ENCODE measurements around the gene PNPLA8.
A peak's percentile ranks its signal among the peaks of the same experiment; 100 is the strongest.
"Not testable (repeated sequence)": the region's sequence is repeated elsewhere in the genome, so short reads cannot be mapped to it uniquely, and the experiment has no call there.

Gene PNPLA8

DNA sequence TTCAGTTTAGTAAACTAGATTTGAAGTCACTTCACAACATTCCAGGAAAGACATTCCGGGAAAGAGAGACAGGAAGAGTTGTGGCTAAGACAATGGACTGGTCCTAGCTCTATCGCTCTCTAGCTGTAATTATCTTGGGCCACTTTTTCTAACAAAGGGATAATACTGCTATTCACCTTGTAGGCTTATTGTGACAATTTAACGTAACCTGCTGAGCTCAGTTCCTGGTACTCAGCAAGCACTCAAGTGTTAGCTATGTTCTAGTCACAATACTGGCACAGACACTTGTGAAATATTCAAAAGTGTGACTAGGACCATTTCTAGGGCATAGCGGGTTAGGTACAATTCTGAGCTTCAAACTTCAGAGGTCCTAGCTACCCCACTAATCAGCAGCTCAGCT is 57.7 kb downstream of the PNPLA8 start:
- no peak for DNase-seq (ENCODE audit: low read depth in 2 of 2)

DNA sequence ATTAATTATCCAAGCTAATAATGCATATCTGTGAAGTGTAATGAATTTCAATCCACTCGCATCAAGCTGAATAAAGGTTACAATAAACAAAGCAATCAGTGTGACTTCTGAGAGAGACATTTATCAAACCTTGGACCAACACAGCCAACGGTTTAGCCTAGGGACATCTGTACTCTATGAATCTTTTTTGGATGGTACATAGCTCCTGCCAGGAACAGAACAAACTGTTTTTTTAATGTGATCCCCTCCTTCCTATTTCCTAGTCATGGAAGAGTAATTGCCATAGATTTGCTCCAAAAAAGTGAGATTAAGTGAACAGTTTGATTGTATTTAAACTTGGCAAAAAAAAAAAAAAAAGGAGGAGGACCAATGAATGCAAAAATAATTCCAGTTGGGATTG is 58.5 kb downstream of the PNPLA8 start:
- DNase-seq (ENCODE audit: low read depth in 2 of 2): no peak

DNA sequence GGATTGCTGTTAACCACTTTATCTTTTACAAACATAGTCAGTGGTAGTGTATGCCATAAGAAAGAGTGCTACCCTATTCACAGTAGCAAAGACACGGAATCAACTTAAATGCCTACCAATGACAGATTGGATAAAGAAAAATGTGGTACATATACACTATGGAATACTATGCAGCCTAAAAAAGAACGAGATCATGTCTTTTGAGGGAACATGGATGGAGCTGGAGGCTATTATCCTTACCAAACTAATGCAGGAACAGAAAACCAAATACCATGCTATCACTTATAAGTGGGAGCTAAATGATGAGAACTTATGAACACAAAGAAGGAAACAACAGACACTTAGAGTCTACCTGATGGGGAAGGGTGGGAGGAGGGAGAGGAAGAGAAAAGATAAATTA is 59.6 kb downstream of the PNPLA8 start:
- not testable (repeated sequence) for DNase-seq (ENCODE audit: low read depth in 2 of 2)

DNA sequence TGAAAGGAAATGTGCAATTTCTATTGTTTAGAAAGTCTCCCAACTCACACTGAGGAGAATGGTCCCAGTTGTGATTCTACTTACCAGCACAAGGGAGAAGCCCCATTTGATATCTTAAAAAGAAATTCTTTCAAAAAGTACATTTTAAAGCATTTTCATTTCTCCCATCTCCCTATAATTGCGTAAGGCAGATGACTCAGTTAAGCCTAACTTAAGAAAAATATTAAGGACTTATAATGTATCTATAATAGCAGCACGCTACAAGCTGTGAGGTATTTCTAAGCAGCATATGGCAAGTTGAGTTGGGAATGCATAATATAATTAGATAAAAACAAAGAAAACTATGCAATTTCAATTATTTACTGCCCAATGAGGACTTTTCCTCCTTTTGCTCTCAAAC is 61.2 kb downstream of the PNPLA8 start:
- DNase-seq (ENCODE audit: low read depth in 2 of 2): no peak

DNA sequence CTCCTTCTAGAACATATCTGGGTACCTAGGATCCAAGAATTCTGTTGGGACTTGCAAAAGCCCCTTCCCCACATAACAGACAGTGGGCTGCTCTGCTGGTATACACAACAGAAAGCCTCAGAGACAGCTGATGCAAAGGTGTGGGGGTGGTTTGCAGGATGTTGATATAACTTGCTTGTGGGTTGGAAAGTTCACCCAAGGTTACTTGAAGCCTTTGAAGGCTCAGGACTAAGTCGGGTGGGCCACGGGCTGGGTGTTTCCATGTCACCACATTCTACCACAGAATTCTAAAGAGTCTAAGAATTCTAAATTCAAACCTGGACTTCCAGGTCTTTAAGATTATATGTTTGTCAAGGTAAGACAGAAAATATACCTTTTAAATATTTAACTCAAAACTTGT is 62.3 kb downstream of the PNPLA8 start:
- DNase-seq (ENCODE audit: low read depth in 2 of 2): no peak

DNA sequence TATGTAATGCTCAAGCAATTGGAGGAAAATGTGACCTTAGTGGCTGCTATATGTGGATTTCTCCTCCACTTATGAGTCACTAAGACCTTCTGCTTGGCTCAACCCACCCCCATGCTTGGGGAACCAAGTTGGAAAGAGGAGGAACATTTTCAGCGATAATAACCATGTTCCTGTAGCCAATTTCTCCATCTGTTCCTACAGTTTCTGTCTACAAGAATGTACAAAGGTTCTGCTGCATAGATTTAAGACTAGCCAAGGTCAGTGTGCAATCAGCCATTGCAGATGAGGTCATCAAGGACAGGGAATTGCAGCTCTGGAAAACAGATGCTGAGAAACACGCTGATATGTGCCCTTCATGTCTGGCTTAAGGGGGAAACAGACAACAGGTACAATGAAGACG is 64.1 kb downstream of the PNPLA8 start:
- peak in 1 of 2 experiments; percentile 13 for DNase-seq (ENCODE audit: low read depth in 2 of 2)

DNA sequence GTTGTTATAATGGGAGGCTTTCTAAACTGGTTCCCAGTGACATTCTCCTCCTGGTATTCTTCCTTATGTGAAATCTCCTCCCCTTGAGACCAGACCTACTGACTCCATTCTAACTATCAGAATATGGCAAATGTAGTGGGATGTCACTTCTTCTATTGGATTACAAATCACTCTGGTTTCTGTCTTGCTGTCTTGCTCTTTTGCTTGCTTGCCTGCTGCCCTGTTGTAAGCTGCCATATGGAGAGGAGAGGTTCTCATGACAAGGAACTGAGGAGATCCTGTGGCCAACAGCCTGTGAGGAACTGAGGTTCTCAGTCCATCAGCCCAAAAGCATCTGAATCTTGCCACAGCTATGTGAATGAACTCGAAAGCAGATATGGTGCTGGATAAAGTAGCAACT is 65.0 kb downstream of the PNPLA8 start:
- DNase-seq (ENCODE audit: low read depth in 2 of 2): no peak

DNA sequence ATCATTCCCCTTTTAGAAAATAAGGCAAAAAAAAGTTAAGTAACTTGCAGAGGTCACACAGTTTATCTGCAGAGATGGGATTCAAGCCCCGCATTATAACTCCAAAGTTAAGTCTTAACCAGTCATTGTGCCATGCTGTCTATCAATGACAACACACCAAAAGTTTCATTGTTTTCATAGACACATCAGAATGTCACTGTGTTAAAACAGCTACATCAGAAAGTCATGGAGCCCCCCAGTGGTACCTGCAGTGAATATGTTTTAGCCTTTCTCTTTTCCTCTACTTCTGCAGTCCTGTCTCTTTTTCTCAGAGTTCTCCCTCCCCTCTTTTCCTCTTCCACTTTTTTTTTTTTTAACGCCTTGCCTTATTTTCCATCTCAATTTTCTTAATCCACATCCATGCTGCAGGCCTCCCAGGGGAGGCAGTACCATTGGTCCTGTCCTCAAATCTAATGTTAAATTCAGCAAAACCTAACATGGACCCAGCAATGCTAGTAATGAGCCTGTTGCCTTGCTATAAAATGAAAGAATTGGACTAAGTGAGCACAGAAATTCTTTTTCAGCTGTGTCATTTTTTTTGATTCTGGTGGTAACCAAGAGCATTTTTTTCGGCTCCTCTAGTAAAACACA is 65.9 kb downstream of the PNPLA8 start:
- no peak for DNase-seq (ENCODE audit: low read depth in 2 of 2)

DNA sequence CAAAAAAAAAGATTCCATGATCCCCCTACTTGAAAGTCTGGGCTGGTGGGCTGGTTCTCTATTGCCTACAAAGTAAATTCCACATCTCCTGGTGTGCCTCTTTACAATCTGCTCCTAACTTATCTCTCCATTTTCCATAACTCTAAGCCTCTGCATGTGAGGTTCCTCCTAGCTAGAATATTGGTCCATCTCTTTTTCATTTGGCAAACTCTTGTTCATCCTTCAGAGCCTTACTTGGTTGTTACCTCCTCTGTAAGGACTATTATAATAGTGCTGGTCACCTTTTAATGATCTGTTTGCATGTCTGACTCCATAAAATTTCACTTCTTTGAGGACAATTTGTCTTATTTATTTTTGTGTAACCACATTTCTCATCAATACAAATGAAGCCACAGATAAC is 68.1 kb downstream of the PNPLA8 start:
- DNase-seq (ENCODE audit: low read depth in 2 of 2): no peak

DNA sequence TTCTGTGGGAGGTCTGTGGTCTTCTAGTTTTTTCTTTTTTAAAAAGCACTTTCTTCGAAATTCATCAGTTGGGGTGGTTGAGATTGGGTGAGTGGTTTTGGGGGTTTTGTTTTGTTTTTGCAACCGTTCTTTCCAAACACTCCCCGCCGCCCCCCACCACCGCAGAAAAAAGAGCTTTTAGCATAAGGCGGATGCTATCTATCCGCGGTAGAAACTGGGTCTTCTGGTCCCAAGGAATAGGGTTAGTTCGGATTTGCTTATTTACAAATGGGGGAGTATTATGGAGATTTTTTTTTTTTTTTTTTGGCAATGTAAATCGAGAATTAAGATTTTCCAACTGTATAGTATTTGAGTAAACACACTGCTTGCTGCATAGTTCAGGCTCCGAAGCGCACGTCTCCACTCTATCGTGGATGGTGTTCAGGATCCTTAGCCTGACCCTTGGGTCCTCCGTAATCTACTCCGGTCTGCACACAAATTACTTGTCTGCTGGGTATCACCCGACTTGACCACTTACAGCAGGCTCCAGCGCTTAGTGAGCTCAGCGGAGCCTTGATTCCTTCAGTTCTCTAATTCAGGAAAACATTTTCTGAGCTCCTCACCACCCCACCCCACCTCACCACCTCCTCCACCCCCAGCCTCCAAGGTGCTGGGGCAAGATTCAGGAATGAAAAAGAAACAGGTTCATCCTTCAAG is 68.9 kb downstream of the PNPLA8 start:
- no peak for DNase-seq (ENCODE audit: low read depth in 2 of 2)

DNA sequence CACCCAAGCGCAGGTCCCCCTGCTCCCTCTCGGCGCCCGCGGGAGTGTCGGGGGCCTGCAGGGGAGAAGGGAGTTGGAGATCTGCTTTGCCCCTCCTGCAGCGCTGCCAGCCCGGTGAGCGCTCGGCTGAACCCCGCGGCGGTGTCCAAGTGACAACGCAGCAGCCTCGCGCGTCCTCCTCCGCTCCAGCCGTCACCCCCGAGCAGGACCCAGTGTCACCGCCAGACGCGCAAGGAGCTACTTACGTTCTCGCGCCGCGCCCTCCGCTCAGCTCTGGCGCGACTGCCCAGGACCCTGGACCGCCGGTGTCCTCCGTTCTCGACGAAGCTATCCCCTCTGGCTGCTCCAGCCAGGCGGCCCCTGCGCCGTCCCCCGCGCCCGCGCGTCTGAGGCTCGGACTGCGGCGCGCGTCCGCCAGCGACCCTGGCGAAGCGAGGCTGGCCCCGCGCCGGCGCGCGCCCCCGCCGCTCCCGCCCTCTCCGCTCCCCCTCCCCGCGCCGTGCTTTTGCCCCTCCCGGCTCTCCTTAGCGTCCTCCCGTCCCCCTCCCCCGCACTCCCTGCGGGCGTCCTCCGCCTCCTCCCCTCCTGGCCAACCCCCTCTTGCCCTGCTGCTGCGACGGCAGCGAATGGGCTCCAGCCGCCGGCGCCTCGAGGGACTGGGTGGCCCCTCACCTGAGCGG is 69.8 kb downstream of the PNPLA8 start, which contains the start of gene NRCAM:
TSS of gene NRCAM (minus strand) at position 439 of the 680 bp plus-strand sequence. CDS start 216,372 bp downstream, outside the sequence.
- DNase-seq (ENCODE audit: low read depth in 2 of 2): no peak

DNA sequence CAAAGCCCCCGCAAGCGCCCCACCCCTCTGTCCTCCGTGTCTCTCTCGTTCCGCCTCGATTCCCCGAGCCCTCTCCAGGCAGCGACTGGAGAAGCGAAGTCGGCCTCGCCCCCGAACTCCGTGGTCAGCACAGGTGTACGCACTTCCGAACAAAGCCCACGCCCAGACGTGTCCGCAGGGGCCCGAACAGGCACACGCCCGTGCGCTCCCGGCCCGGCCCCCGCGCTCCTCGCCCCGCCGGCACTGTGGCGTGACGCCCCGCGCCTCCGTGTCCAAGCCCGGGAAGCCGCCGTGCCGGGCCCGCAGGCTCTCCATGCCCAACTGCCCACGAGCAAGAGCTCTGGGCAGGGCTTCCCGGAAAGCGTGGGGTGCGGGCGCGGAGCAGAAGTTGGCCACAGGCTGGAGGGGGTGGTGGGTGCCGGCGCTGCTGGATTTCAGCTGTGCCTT is 70.4 kb downstream of the PNPLA8 start:
- no peak for DNase-seq (ENCODE audit: low read depth in 2 of 2)

DNA sequence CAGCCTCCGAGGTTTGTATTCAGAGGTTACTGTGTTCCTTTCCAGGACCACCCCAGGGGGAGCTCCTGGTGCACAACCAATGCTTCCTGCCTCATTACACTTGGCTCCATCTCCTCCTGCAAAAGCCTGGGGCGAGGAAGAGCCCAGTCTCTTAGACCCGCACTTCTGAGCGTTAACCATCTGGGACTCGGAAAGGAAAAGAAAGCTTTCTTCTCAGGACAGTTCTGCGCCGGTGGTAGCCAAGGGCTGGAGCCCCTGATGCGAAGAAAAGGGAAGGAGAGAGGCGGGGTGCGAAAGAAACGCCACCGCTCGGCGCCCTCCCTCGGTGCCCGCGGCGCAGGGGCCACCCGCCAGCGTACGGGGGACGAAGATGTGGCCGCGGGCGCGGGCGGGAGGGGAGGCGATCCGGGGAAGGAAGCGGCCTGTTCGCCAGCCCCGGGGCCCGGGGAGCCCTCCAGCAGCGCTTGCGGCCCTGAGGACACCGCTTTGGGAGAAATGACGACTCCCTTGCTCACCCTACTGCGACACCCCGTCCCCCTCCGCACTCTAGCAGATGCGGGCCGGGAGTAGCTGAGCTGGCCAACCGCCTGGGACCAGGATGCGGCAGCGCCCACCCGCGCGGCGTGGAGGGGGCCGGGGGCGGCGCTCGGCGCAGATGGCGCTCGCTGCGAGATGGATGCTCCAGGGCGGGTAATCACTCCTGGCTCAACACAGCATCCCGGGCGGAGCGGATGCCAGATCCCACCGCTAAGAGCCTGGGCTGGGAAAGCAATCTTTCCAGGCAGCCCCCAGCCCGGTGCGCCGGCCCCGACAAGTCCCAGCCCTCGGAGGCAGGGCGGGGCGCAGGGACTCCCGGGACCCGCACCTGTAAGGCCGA is 71.0 kb downstream of the PNPLA8 start:
- DNase-seq (ENCODE audit: low read depth in 2 of 2): no peak

DNA sequence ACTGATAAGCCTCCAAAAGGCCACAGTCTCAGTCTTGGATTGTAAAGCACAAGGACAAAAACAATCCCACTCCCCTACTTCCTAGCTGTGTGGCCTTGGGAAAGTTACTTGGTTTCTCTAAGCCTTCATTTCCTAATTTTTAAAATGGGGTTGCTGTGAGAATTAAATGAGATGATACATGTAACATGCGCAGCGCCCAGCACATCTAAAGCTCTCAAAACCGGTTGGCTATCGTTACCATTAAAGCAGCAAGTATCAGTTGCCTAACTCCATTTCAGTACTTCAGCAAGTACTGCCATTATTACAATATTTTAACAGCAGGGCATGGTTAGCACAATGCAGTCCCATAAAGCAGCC is 71.6 kb downstream of the PNPLA8 start:
- no peak for DNase-seq (ENCODE audit: low read depth in 2 of 2)

DNA sequence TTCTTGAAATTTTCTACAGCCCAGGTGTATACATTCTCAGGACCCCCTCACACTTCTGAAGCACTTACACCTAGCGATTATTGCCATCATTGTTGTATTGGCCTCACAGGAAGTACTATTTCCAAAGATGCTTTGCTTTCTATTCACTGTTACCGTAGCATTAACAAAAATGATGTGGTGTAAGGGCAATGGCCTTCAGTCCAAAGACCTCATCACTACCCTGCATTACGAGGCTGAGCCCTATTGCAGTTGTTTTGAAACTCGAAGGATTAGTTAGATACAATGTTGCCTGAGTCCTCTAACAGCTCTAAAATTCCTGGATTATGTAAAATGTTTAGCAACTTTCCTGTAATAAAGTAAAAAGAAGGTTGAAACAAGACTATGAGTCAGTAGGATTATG is 72.6 kb downstream of the PNPLA8 start:
- DNase-seq (ENCODE audit: low read depth in 2 of 2): no peak

DNA sequence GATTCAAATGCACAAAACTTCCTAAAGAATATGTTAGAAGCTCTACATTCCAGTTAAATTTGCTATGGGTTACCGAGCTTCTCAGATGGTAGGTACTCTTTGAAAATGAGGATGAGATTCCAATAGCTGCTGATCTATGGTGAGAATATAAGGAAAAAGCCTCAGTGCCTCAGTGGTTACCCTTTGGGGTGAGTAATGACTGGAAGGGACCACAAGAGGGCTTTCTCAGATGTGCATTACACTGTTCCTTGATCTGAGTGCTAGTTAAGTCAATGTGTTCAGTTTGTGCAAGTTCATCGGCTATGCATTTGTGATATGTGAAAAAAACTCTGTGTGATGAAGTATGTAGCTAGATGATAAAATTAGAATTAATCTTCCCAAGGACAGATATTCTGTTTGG is 73.2 kb downstream of the PNPLA8 start:
- no peak for DNase-seq (ENCODE audit: low read depth in 2 of 2)

DNA sequence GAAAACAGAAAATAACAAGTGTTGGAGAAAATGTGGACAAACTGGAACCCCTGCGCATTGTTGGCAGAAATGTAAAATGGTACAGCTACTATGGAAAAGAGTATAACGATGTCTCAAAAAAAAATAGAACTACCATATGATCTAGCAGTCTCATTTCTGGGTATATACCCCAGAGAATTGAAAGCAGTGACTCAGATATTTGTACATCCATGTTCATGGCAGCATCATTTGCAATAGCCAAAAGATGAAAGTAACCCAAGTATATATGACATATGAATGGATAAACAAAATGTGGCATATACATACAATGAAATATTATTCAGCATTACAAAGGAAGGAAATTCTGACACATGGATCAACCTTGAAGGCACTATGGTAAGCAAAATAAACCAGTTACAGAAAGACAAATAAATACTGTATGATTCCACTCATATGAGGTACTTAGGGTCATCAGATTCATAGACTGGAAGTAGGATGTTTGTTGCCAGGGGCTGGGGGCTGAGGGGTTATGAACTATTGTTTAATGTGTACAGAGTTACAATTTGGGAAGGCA is 74.6 kb downstream of the PNPLA8 start:
- DNase-seq (ENCODE audit: low read depth in 2 of 2): no peak

DNA sequence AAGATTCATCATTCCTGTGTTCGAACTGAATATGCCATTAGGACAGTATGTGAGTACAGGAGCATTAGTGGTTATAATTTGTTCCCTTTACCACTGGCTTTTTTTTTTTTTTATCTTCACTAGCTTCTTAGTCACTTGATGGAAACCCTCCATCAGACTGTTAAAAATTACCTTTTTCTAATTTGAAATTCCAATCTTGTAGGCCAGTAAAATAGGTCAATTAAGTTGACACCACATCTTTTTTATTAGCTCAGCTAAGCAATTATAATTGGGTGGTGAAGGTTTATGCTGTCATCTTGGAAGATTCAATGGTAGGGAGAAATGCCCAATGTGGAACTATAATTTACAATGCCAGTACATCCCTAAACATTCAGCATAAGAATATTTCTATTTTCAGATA is 75.8 kb downstream of the PNPLA8 start:
- no peak for DNase-seq (ENCODE audit: low read depth in 2 of 2)

DNA sequence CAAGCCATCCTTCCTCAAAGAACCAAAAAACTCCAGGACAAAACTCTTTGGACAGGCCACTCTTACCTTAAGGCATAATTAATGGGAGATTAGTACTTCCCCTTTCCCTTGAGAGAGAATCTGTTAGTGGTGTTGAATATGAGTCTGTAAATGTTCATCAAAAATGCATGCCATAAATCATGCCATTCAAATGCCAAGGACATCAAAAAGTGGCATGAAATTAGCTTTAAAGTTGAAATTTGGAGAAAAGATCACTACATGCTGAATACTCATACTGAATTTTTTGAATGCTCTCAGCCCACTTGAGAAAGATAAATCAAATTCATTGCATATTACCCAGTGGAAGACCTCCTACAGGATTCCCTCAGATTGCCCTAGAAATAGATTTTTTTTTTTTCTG is 76.4 kb downstream of the PNPLA8 start:
- no peak for DNase-seq (ENCODE audit: low read depth in 2 of 2)

DNA sequence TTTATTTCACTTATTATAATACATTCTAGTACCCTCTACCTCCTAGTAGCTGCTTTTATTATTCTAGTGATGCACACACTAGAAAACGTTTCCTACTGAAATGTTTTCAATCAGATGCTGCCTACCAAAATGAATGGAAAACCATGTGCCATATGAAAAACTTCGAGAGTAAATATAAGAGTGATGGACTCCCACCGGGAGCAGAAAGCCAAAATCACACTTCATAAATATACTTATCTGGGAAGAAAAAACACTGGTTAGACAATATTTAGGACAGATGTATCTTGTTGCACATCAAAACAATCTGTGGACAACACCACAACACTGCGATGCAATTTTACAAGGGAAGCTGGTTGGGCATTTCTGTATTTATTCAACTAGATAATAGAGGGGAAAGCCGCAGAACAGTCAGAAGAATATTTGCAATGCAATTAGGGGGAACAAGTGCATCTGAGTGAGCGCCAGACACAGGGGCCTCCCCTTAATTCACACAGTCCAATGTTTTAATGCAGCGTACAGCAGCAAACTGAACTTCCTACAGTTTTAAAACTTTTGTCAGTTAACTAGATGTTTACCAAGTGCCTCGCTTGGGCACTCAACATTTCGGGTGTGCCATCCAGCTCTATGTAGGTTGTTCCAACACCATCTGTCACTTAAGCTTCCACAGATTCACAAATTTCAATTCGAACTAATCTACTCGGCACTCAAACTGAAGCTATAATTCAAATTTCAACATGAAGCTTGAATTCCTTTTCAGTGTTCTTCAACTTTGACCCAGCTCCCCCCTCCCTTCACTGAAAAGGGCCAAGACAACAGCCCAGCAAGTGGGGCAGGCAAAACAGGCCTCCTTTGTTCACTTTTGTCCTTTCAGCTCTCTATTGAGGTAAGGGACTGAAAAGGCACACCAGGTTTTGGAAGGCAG is 77.1 kb downstream of the PNPLA8 start:
- no peak for DNase-seq (ENCODE audit: low read depth in 2 of 2)

All from fibroblast of skin of left biceps (primary cell).